Breast epithelium (tissue), 4 donors: ENCODE data around the gene TTI1. TPM values are rescaled to one million over a fixed set of nuclear protein-coding genes. Genes with fewer than 3 reads are reported as not detected.

Experiments used
- DNase-seq, 2 donors: peaks; one replicate each; pipeline ENCODE4 v3.0.0-alpha.2; 2019; ENCODE audit warnings: low spot score in 2 of 2
- H3K27ac ChIP-seq, 2 donors: fragments of 200-600 bp; sonication (generic) in 1 of 2; one replicate each; pipeline ENCODE4 v1.5.1; 2016 to 2019; ENCODE audit warnings: mild to moderate bottlenecking in 1 of 2
- H3K27me3 ChIP-seq, 2 donors: fragments of 200-600 bp; sonication (generic) in 1 of 2; one replicate each; pipeline versions ENCODE4 v1.5.1 to v1.6.0; 2017 to 2019; ENCODE audit warnings: control low read depth in 1 of 2, mild to moderate bottlenecking in 1 of 2
- H3K36me3 ChIP-seq: fragments of 200-600 bp; one replicate; pipeline ENCODE4 v1.5.1; 2019
- H3K4me1 ChIP-seq, 2 donors: fragments of 200-600 bp; sonication (generic); one replicate each; pipeline ENCODE4 v1.5.1; 2016 to 2019; ENCODE audit warnings: control low read depth in 1 of 2
- H3K4me3 ChIP-seq, 3 donors: fragments of 200-600 bp; sonication (generic); 1 replicate in 2 of 3; 2 replicates in 1 of 3; pipeline ENCODE4 v1.5.1; 2016 to 2019; ENCODE audit warnings: mild to moderate bottlenecking in 3 of 3, moderate library complexity in 2 of 3
- H3K9me3 ChIP-seq, 2 donors: fragments of 200-600 bp; sonication (generic) in 1 of 2; one replicate each; pipeline ENCODE4 v1.5.1; 2016 to 2019; ENCODE audit warnings: control low read depth in 1 of 2
- POLR2A ChIP-seq: fragments of 450-650 bp; IDR thresholded peaks from one replicate; pipeline ENCODE4 v1.6.1; 2016; ENCODE audit warnings: antibody characterized with exemption, mild to moderate bottlenecking, moderate library complexity
- POLR2AphosphoS5 ChIP-seq, 3 donors: sonication (generic); formaldehyde crosslinking; IDR thresholded peaks; one replicate each; pipeline ENCODE4 v1.6.1; 2017; ENCODE audit warnings: antibody characterized with exemption in 3 of 3
- intact Hi-C: fragments of 100-400 bp; cut with DNase I; formaldehyde crosslinking; loops from one replicate; pipeline ENCODE4 v1.15.1; 2023; ENCODE audit warnings: low total_unique reads
- total RNA-seq, 3 donors: library from RNA; depleted of rRNA; stranded (reverse); fragments of >200 nt; gene quantifications; one replicate each; pipeline ENCODE4 v1.1.0, GENCODE V29; 2016
- TF ChIP-seq, protein P1 (sequence below), 3 donors: fragments of 450-650 bp; IDR thresholded peaks; one replicate each; pipeline ENCODE4 v1.5.1; 2016 to 2017; ENCODE audit warnings: antibody characterized with exemption in 3 of 3, mild to moderate bottlenecking in 3 of 3, moderate library complexity in 3 of 3

TTI1 gene
- total RNA-seq, 3 donors from 2014 or later, result 10.2 to 20.2 (median 16.7) TPM

DNA sequence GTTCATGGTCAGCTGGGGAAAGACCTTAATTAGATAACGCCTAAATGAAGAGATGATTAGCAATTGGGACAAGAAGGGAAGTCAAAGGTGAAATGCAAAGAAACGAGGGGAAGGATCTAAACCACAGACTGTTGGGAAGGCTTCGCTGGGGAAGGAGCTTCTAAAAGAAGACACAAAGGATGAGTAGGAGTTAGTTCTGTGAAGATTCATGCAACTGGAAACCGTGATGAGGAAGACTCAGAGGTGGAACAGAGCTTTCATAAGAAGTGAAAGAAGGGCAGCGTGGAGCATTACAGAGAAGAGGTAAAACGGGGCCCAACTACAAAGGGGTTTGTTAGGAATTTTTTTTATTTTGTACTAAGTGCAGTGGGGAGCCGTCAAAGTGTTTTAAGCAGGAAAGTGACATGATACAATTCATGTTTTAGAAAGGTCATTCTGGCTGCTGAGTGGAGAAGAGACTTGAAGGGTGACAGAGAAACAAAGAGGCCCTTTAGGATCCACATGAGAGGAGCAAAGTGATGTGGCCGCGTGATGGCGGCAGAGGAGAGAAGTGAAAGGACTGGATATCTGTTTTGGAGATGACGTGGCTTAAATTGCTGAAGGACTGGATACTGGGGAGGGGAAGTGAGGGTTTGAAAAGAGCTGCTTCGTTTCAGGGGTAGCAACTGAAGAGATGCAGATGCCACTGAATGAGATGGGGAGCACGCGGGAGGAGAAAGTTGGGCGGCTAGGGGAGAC, 33.6 kb downstream of the TTI1 start:
- H3K27ac ChIP-seq, result no peak overlapping the region
- no peak overlapping the region for H3K4me3 ChIP-seq
- no peaks in the 10 kb centered on the region for H3K4me1 ChIP-seq
- no peaks in the 10 kb centered on the region for H3K9me3 ChIP-seq
- H3K36me3 ChIP-seq, result peaks cover 7% of the 10 kb centered on the region
- intact Hi-C loops, result no loop called here
- H3K27me3 ChIP-seq, result no peaks in the 10 kb centered on the region
- DNase-seq, result no peak
- no peak for TF ChIP-seq POLR2AphosphoS5 (IDR thresholded peaks at IDR 0.05)
- no peak for TF ChIP-seq POLR2A

DNA sequence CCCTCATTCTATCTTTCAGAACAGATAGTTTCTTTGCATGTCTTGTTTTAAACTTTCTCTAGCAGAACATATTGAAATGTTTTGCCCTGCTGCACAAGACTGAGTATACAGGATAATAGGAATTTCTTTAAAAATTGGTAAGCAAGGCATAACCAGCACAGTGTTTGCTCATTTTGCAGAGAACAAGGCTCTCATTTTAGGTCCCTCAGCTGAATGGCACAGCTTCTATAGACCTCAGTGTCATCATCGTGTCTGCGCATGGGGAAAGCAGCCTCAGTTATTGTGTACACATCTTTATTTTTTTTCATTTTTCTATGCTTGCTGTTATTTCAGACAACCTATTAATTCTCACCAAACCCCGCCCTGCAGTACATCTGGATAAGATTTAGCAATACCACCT, 35.7 kb downstream of the TTI1 start:
- H3K27me3 ChIP-seq, result no peaks in the 10 kb centered on the region
- no peaks in the 10 kb centered on the region for H3K4me1 ChIP-seq
- H3K4me3 ChIP-seq, result no peak overlapping the region
- H3K36me3 ChIP-seq, result peaks cover 7% of the 10 kb centered on the region
- H3K27ac ChIP-seq, result no peak overlapping the region
- DNase-seq, result no peak
- no peaks in the 10 kb centered on the region for H3K9me3 ChIP-seq
- TF ChIP-seq POLR2A (no peak), POLR2AphosphoS5 (IDR thresholded peaks at IDR 0.05) (no peak)
- TF ChIP-seq, protein P1, sequence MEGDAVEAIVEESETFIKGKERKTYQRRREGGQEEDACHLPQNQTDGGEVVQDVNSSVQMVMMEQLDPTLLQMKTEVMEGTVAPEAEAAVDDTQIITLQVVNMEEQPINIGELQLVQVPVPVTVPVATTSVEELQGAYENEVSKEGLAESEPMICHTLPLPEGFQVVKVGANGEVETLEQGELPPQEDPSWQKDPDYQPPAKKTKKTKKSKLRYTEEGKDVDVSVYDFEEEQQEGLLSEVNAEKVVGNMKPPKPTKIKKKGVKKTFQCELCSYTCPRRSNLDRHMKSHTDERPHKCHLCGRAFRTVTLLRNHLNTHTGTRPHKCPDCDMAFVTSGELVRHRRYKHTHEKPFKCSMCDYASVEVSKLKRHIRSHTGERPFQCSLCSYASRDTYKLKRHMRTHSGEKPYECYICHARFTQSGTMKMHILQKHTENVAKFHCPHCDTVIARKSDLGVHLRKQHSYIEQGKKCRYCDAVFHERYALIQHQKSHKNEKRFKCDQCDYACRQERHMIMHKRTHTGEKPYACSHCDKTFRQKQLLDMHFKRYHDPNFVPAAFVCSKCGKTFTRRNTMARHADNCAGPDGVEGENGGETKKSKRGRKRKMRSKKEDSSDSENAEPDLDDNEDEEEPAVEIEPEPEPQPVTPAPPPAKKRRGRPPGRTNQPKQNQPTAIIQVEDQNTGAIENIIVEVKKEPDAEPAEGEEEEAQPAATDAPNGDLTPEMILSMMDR (IDR thresholded peaks at IDR 0.05), result no peak
- intact Hi-C loops, result no loop called here

DNA sequence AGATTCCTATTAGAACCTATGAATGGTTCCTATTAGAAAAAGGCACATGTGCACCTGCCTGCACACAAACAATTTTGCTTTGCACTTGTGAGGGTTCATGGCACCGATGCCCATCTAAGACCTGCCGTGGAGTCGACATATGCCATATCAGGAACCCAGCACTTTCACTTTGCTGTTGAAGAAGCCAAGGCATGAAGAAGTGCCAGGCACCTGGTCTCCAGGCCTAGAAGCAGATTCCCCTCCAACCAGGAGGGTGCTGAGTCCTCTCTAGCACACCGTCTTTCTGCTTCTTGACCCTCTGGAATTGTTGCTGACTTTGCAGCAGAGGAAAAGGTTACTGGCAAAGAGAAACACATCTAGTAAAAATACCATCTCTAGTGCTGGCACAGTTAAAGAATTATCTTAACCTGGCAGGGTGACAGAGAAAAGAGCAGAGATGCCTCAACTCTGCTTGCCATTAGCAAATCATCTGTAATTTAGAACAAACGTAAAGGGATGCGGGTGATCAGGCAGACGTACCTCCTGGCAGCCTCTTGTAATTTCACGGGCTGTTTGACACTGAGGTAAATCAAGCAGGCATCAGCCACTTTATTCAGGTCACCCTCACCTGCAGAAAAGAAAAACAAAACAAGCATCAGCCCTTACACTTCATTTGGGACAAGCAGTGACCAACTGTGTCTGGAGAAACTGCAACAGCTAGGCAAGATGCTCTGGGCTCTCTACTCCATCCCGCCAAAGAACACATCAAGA, 37.2 kb downstream of the TTI1 start:
- Histone ChIP-seq H3K4me1 (no peaks in the 10 kb centered on the region), H3K36me3 (peaks cover 7% of the 10 kb centered on the region), H3K9me3 (no peaks in the 10 kb centered on the region), H3K27me3 (no peaks in the 10 kb centered on the region), H3K27ac (no peak overlapping the region), H3K4me3 (no peak overlapping the region)
- TF ChIP-seq, protein P1 (IDR thresholded peaks at IDR 0.05), result no peak
- TF ChIP-seq POLR2AphosphoS5 (IDR thresholded peaks at IDR 0.05), result no peak
- TF ChIP-seq POLR2A, result no peak
- intact Hi-C loops, result no loop called here
- no peak for DNase-seq

DNA sequence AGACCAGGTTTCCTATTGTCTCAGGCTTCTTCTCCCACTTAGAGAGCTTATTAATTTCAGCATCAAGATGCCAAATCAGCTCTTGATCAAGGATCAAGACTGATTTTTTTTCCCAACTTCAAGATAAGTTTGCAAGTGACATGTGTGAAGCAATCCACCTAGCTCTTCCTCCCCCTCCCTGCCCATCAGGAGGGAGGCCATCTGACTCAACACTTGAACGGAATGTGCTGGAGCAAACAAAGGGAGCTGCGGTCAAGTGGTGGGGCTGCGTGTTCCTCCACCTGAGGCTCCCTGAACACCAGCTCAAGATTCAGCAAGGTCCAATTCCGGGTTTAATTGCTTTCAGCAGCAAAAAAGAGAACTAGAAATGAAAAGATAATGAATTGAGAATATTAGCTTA, 38.7 kb downstream of the TTI1 start:
- Histone ChIP-seq H3K4me3 (no peak overlapping the region), H3K36me3 (peaks cover 7% of the 10 kb centered on the region), H3K27me3 (no peaks in the 10 kb centered on the region), H3K9me3 (no peaks in the 10 kb centered on the region), H3K4me1 (no peaks in the 10 kb centered on the region), H3K27ac (no peak overlapping the region)
- TF ChIP-seq POLR2AphosphoS5 (IDR thresholded peaks at IDR 0.05), result no peak
- TF ChIP-seq, protein P1 (IDR thresholded peaks at IDR 0.05), result no peak
- intact Hi-C loops, result no loop called here
- DNase-seq, result no peak

DNA sequence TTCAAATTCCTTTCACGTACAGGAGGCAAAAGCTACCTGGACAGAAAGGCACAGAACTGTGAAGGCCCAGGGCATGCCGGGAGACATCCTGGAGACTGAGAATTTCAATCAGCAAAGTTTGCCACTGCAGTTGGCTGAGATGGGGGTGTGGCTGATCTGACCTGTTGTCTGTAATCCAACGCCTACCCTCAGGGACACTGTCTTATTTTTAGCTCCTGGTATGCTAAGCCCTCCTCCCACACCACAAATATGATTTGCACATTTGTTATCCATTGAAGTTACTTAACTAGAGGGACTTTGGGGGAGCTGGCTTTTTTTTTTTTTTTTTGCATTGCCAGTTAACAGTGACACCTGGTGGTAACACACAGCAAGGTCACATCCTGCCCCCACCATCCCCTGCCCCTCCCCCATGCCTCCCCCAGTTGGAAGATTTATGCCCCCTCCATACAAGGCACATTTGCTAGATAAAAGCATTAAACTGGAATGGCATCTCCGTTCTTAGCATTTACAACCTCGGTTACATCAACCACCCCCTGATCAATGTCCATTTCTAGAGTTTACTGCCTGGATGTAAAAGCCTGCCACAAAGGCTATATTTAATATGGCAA, 40.4 kb downstream of the TTI1 start:
- H3K27ac ChIP-seq, result peak overlapping the region in 1 of 2 donors; percentile 15
- H3K9me3 ChIP-seq, result no peaks in the 10 kb centered on the region
- no peaks in the 10 kb centered on the region for H3K27me3 ChIP-seq
- H3K4me3 ChIP-seq, result no peak overlapping the region
- peaks cover 7% of the 10 kb centered on the region for H3K36me3 ChIP-seq
- peak in 1 of 2 donors; percentile 36 for DNase-seq
- H3K4me1 ChIP-seq, result no peaks in the 10 kb centered on the region
- TF ChIP-seq POLR2AphosphoS5 (IDR thresholded peaks at IDR 0.05) (no peak), POLR2A (no peak)
- TF ChIP-seq, protein P1 (IDR thresholded peaks at IDR 0.05), result peak in 1 of 3 donors; percentile 9
- intact Hi-C loops, result no loop called here
